HepG2 (cell line): ENCODE data around the gene KIAA1217. TPM values are rescaled to one million over a fixed set of nuclear protein-coding genes. Genes with fewer than 3 reads are reported as not detected.

ENCODE experiments used
- CAMTA2 ChIP-seq: sonication (generic); formaldehyde crosslinking; IDR thresholded peaks from 2 replicates; pipeline ENCODE4 v1.4.0; 2020; ENCODE audit warnings: mild to moderate bottlenecking, missing genetic modification reagents, borderline replicate concordance
- FOXP4 ChIP-seq: sonication (generic); formaldehyde crosslinking; IDR thresholded peaks from 2 replicates; pipeline ENCODE4 v1.4.0; 2020; ENCODE audit warnings: missing genetic modification reagents
- KMT2B ChIP-seq: IDR thresholded peaks from 2 replicates; pipeline ENCODE4 v1.6.1; 2016; ENCODE audit warnings: missing genetic modification reagents, missing compliant biosample characterization
- MAZ ChIP-seq, 2 experiments: sonication (generic) in 1 of 2; formaldehyde crosslinking in 1 of 2; IDR thresholded peaks; 2 replicates each; pipeline versions ENCODE4 v1.5.0 to v1.6.1; 2012 to 2020; ENCODE audit warnings: low read depth in 2 of 2, mild to moderate bottlenecking in 2 of 2, borderline replicate concordance in 1 of 2, improper control_type of control experiment in 1 of 2, low read length in 1 of 2, missing genetic modification reagents in 1 of 2, moderate library complexity in 1 of 2
- NFE2L2 ChIP-seq: fragments of 150-350 bp; IDR thresholded peaks from 2 replicates; pipeline ENCODE4 v1.6.1; 2014; ENCODE audit warnings: low read length
- NFYC ChIP-seq: IDR thresholded peaks from 2 replicates; pipeline ENCODE4 v1.6.1; 2016; ENCODE audit warnings: missing genetic modification reagents, missing compliant biosample characterization
- PAXIP1 ChIP-seq: sonication (generic); formaldehyde crosslinking; conservative IDR thresholded peaks from 2 replicates; pipeline ENCODE4 v1.4.0; 2020; ENCODE audit warnings: mild to moderate bottlenecking, missing genetic modification reagents, moderate library complexity
- RBM22 ChIP-seq: fragments of 200-400 bp; formaldehyde crosslinking; optimal IDR thresholded peaks from 2 replicates; pipeline ENCODE3; 2017; ENCODE audit warnings: mild to moderate bottlenecking, low read length, moderate library complexity
- SETDB1 ChIP-seq: sonication (generic); formaldehyde crosslinking; IDR thresholded peaks from 2 replicates; pipeline ENCODE4 v1.5.1; 2020; ENCODE audit warnings: missing genetic modification reagents, mild to moderate bottlenecking, borderline replicate concordance
- ZFP1 ChIP-seq: IDR thresholded peaks from 2 replicates; pipeline ENCODE4 v1.6.1; 2016
- ZNF432 ChIP-seq: sonication (generic); formaldehyde crosslinking; IDR thresholded peaks from 2 replicates; pipeline ENCODE4 v1.5.0; 2020; ENCODE audit warnings: missing genetic modification reagents, mild to moderate bottlenecking, borderline replicate concordance
- ZNF570 ChIP-seq: sonication (generic); formaldehyde crosslinking; IDR thresholded peaks from 2 replicates; pipeline ENCODE4 v1.4.0; 2020; ENCODE audit warnings: mild to moderate bottlenecking, missing genetic modification reagents, borderline replicate concordance
- ZNF616 ChIP-seq: sonication (generic); formaldehyde crosslinking; IDR thresholded peaks from 2 replicates; pipeline ENCODE4 v1.5.0; 2020; ENCODE audit warnings: low read depth, mild to moderate bottlenecking, missing genetic modification reagents
- ZNF687 ChIP-seq: sonication (generic); formaldehyde crosslinking; IDR thresholded peaks from 2 replicates; pipeline ENCODE4 v1.5.1; 2020; ENCODE audit warnings: mild to moderate bottlenecking, missing genetic modification reagents, moderate library complexity
- ZSCAN31 ChIP-seq: sonication (generic); formaldehyde crosslinking; IDR thresholded peaks from 2 replicates; pipeline ENCODE4 v1.5.0; 2020; ENCODE audit warnings: low read depth, mild to moderate bottlenecking, missing genetic modification reagents
- ZSCAN5A ChIP-seq: sonication (generic); formaldehyde crosslinking; IDR thresholded peaks from 2 replicates; pipeline ENCODE4 v1.8.0; 2022; ENCODE audit warnings: mild to moderate bottlenecking, missing genetic modification reagents, borderline replicate concordance
- polyA plus RNA-seq, 8 experiments: library from polyadenylated mRNA; depleted of rRNA in 3 of 8; stranded (reverse) in 7 of 8; unstranded in 1 of 8; fragments of >200 nt; fragmentation: Illumina TruSeq in 4 of 8; extraction: Trizol in 4 of 8; gene quantifications; 2 replicates each; pipeline versions ENCODE4 v1.2.1 to v1.2.3, GENCODE V29; 2011 to 2016; ENCODE audit warnings: low read depth in 4 of 8, missing spikeins in 1 of 8, mixed read lengths in 1 of 8; ENCODE audit not compliant: insufficient read depth in 1 of 8
- total RNA-seq, 5 experiments: library from RNA; depleted of rRNA; stranded (reverse); fragments of >200 nt; fragmentation: Illumina TruSeq; extraction: Trizol; gene quantifications; 2 replicates each; pipeline ENCODE4 v1.2.3, GENCODE V29; 2016; ENCODE audit warnings: low read depth in 1 of 5
- TF ChIP-seq, protein P1 (sequence below): sonication (generic); formaldehyde crosslinking; IDR thresholded peaks from 2 replicates; pipeline ENCODE4 v1.5.0; 2020; ENCODE audit warnings: missing genetic modification reagents

KIAA1217 gene
- total and polyA plus RNA-seq, 2 of the 13 experiments (the other 11 are each of a cell fraction or from before 2014, with no cell fraction given): 4.6 to 10.9 TPM

- TF ChIP-seq ZNF687 (CRISPR knock-in tag) (no peak), SETDB1 (CRISPR knock-in tag) (no peak), PAXIP1 (CRISPR knock-in tag) (peak; percentile 95), NFE2L2 (no peak), ZNF570 (CRISPR knock-in tag) (no peak), CAMTA2 (CRISPR knock-in tag) (no peak), ZNF616 (CRISPR knock-in tag) (no peak), ZNF432 (no peak), RBM22 (no peak), MAZ (IDR thresholded peaks at IDR 0.05; ENCODE audit: borderline replicate concordance, low read depth, low read length) (no peak), MAZ (CRISPR knock-in tag; IDR thresholded peaks at IDR 0.05; ENCODE audit: low read depth) (0 out of 2 replicates have a peak, but pooled peaks have one; percentile 39), NFYC (CRISPR knock-in tag) (no peak), ZSCAN5A (CRISPR knock-in tag) (no peak), FOXP4 (CRISPR knock-in tag) (peak; percentile 94), ZFP1 (peak; percentile 78; the same call in 1 of the 2 replicates), KMT2B (CRISPR knock-in tag) (no peak), ZSCAN31 (CRISPR knock-in tag) (peak; percentile 76)
- TF ChIP-seq, protein P1, sequence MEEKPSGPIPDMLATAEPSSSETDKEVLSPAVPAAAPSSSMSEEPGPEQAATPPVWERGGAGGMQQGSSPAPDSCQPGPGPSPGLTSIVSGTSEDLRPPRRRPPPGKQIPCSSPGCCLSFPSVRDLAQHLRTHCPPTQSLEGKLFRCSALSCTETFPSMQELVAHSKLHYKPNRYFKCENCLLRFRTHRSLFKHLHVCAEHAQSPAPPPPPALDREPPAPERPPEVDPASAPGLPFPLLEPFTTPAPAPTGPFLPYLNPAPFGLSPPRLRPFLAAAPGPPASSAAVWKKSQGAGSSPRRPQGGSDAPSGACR (CRISPR knock-in tag): 0 out of 2 replicates have a peak, but pooled peaks have one; percentile 59
These were observed 332.4 kb downstream of the KIAA1217 start (continued) for GRCh38 chr10:24541239-24541753.
